CD14-positive monocyte (primary cell): ENCODE measurements around the gene CALR3. TPM values are rescaled to one million over a fixed set of nuclear protein-coding genes. Genes with fewer than 3 reads are reported as not detected.

Experiments used
- DNase-seq, 3 donors: peaks; one replicate each; pipeline ENCODE4 v3.0.0-alpha.2; 2011 to 2022
- H2AFZ ChIP-seq: 2 replicates; pipeline ENCODE4 v1.6.0; 2012; ENCODE audit warnings: mild to moderate bottlenecking, low read depth, low read length, inconsistent platforms; ENCODE audit not compliant: insufficient read depth, poor library complexity, severe bottlenecking
- H3K27ac ChIP-seq, 2 donors: 1 replicate in 1 of 2; 2 replicates in 1 of 2; pipeline ENCODE4 v1.5.1; 2012 to 2013; ENCODE audit warnings: low read length in 2 of 2, control low read depth in 1 of 2, inconsistent platforms in 1 of 2, low read depth in 1 of 2, mild to moderate bottlenecking in 1 of 2
- H3K27me3 ChIP-seq, 2 donors: one replicate each; pipeline versions ENCODE4 v1.6.0 to v1.6.1; 2011 to 2013; ENCODE audit warnings: low read length in 2 of 2; ENCODE audit not compliant: control insufficient read depth in 2 of 2, insufficient read depth in 2 of 2
- H3K36me3 ChIP-seq, 2 donors: replicated peaks in 1 of 2; 1 replicate in 1 of 2; 2 replicates in 1 of 2; pipeline versions ENCODE4 v1.5.1 to v1.6.1; 2012 to 2013; ENCODE audit warnings: low read length in 2 of 2, control low read depth in 1 of 2, inconsistent platforms in 1 of 2, mild to moderate bottlenecking in 1 of 2; ENCODE audit not compliant: insufficient read depth in 2 of 2, control insufficient read depth in 1 of 2
- H3K4me1 ChIP-seq, 2 donors: 1 replicate in 1 of 2; 2 replicates in 1 of 2; pipeline versions ENCODE4 v1.5.1 to v1.6.1; 2012 to 2013; ENCODE audit warnings: low read length in 2 of 2, control low read depth in 1 of 2, inconsistent platforms in 1 of 2, mild to moderate bottlenecking in 1 of 2, moderate library complexity in 1 of 2; ENCODE audit not compliant: insufficient read depth in 2 of 2, control insufficient read depth in 1 of 2
- H3K4me2 ChIP-seq: replicated peaks from 2 replicates; pipeline ENCODE3; 2012; ENCODE audit warnings: low read length, moderate library complexity, mild to moderate bottlenecking; ENCODE audit not compliant: poor library complexity, severe bottlenecking; ENCODE audit errors: extremely low read depth
- H3K4me3 ChIP-seq, 3 experiments: fragments of 200-600 bp in 1 of 3; sonication (generic) in 1 of 3; replicated peaks in 1 of 3; 1 replicate in 2 of 3; 2 replicates in 1 of 3; pipeline ENCODE4 v1.5.1; 2011 to 2013; ENCODE audit warnings: low read length in 3 of 3, mild to moderate bottlenecking in 3 of 3, control low read depth in 2 of 3, low read depth in 2 of 3, inconsistent platforms in 1 of 3, moderate library complexity in 1 of 3
- H3K79me2 ChIP-seq: 2 replicates; pipeline ENCODE4 v1.6.0; 2012; ENCODE audit warnings: mild to moderate bottlenecking, control low read depth, inconsistent platforms, low read length, moderate library complexity; ENCODE audit not compliant: insufficient read depth
- H3K9ac ChIP-seq: 2 replicates; pipeline ENCODE4 v1.6.0; 2017; ENCODE audit warnings: low read length, mild to moderate bottlenecking; ENCODE audit not compliant: insufficient read depth, poor library complexity, severe bottlenecking
- H3K9me3 ChIP-seq, 2 donors: replicated peaks in 1 of 2; 1 replicate in 1 of 2; 2 replicates in 1 of 2; pipeline versions ENCODE4 v1.5.1 to v1.6.1; 2012 to 2013; ENCODE audit warnings: low read length in 2 of 2, control low read depth in 1 of 2; ENCODE audit not compliant: control insufficient read depth in 1 of 2, insufficient read depth in 1 of 2
- H4K20me1 ChIP-seq: 2 replicates; pipeline ENCODE4 v1.6.0; 2012; ENCODE audit warnings: mild to moderate bottlenecking, low read length, control low read depth, moderate library complexity; ENCODE audit not compliant: insufficient read depth
- H3K27ac Mint-ChIP-seq, 7 donors: one replicate each; pipeline ENCODE4 v1.8.0; 2020; ENCODE audit warnings: mild to moderate bottlenecking in 7 of 7, mixed read lengths in 7 of 7, moderate library complexity in 6 of 7, inconsistent platforms in 2 of 7
- H3K27me3 Mint-ChIP-seq, 3 donors: one replicate each; pipeline ENCODE4 v1.8.0; 2021 to 2022; ENCODE audit warnings: low read depth in 3 of 3, mild to moderate bottlenecking in 3 of 3, mixed read lengths in 3 of 3, moderate library complexity in 3 of 3, inconsistent platforms in 1 of 3
- H3K36me3 Mint-ChIP-seq, 2 donors: one replicate each; pipeline ENCODE4 v1.8.0; 2020; ENCODE audit warnings: mixed read lengths in 2 of 2, inconsistent platforms in 1 of 2, mild to moderate bottlenecking in 1 of 2
- H3K4me1 Mint-ChIP-seq: one replicate; pipeline ENCODE4 v1.8.0; 2020; ENCODE audit warnings: mild to moderate bottlenecking, mixed read lengths
- H3K4me3 Mint-ChIP-seq, 2 donors: one replicate each; pipeline ENCODE4 v1.8.0; 2020; ENCODE audit warnings: mild to moderate bottlenecking in 2 of 2, mixed read lengths in 2 of 2, moderate library complexity in 1 of 2
- H3K9me3 Mint-ChIP-seq, 7 donors: one replicate each; pipeline ENCODE4 v1.8.0; 2020 to 2022; ENCODE audit warnings: mixed read lengths in 7 of 7, mild to moderate bottlenecking in 6 of 7, moderate library complexity in 6 of 7, inconsistent platforms in 2 of 7
- CTCF ChIP-seq: fragments of 200-600 bp; IDR thresholded peaks from one replicate; pipeline ENCODE4 v1.8.0; 2022; ENCODE audit warnings: antibody characterized with exemption, mild to moderate bottlenecking
- WGBS: methylation state at CpG from one replicate; pipeline ENCODE4 v1.1.5; 2013; ENCODE audit warnings: missing lambda C conversion rate; ENCODE audit not compliant: insufficient coverage; 5-methylcytosine and 5-hydroxymethylcytosine counted together
- intact Hi-C, 2 donors: fragments of 100-400 bp; cut with micrococcal nuclease; formaldehyde crosslinking; loops; one replicate each; pipeline versions ENCODE4 v1.15.0 to v1.15.1; 2023
- polyA plus RNA-seq, 3 donors: library from polyadenylated mRNA; depleted of rRNA in 1 of 3; unstranded in 2 of 3; stranded (reverse) in 1 of 3; fragments of 300-500 nt in 2 of 3; fragments of >200 nt in 1 of 3; fragmentation: Illumina TruSeq in 2 of 3; gene quantifications; 1 replicate in 2 of 3; 2 replicates in 1 of 3; pipeline ENCODE4 v1.2.3, GENCODE V29; 2012 to 2021

The CALR3 gene
- polyA plus RNA-seq, 3 donors = not detected

GRCh38 chr19:16454351-16454918 lies 41.5 kb downstream of the CALR3 start:
- no peak overlapping the region for H3K4me3 ChIP-seq
- H3K4me2 ChIP-seq = no peak overlapping the region
- TF ChIP-seq CTCF = no peak
- Mint-ChIP-seq H3K4me1 (peaks cover 52% of the 10 kb centered on the region), H3K9me3 (peaks cover 3 to 6% (median 5%) of the 10 kb centered on the region in 7 donors), H3K27me3 (peaks cover 0 to 2% (median 0%) of the 10 kb centered on the region in 3 donors), H3K36me3 (peaks cover 5 to 19% of the 10 kb centered on the region in 2 donors), H3K27ac (peak overlapping the region; percentile 61 to 90 (median 76)), H3K4me3 (no peak overlapping the region)
- no peak for DNase-seq
- H4K20me1 ChIP-seq = peaks cover 57% of the 10 kb centered on the region
- 84% methylated on average over 9 of the region's 10 CpGs for WGBS
- H3K27ac ChIP-seq = peak overlapping the region in 1 of 2 donors; percentile 53
- H3K4me1 ChIP-seq = peaks cover 26 to 31% of the 10 kb centered on the region in 2 donors
- no peak overlapping the region for H3K9ac ChIP-seq
- H3K36me3 ChIP-seq = no peaks in the 10 kb centered on the region
- H3K9me3 ChIP-seq = no peaks in the 10 kb centered on the region
- H3K79me2 ChIP-seq = peaks cover 96% of the 10 kb centered on the region
- H2AFZ ChIP-seq = no peak overlapping the region
- intact Hi-C loops = no loop called here
- H3K27me3 ChIP-seq = no peaks in the 10 kb centered on the region

GRCh38 chr19:16452325-16452724 lies 43.6 kb downstream of the CALR3 start:
- Histone ChIP-seq H3K79me2 (peaks cover 94% of the 10 kb centered on the region), H3K4me1 (peaks cover 33 to 40% of the 10 kb centered on the region in 2 donors), H3K9ac (no peak overlapping the region), H3K27me3 (no peaks in the 10 kb centered on the region), H3K9me3 (no peaks in the 10 kb centered on the region), H3K4me3 (no peak overlapping the region), H3K4me2 (no peak overlapping the region), H3K36me3 (no peaks in the 10 kb centered on the region), H2AFZ (no peak overlapping the region), H3K27ac (no peak overlapping the region), H4K20me1 (peaks cover 36% of the 10 kb centered on the region)
- peaks cover 54% of the 10 kb centered on the region for H3K4me1 Mint-ChIP-seq
- H3K9me3 Mint-ChIP-seq = peaks cover 3 to 7% (median 5%) of the 10 kb centered on the region in 7 donors
- no peak for DNase-seq
- peaks cover 2 to 16% of the 10 kb centered on the region in 2 donors for H3K36me3 Mint-ChIP-seq
- no peak overlapping the region for H3K4me3 Mint-ChIP-seq
- 90% methylated on average over 5 of the region's 8 CpGs for WGBS
- no peak for TF ChIP-seq CTCF
- peaks cover 0 to under 1% (median 0%) of the 10 kb centered on the region in 3 donors for H3K27me3 Mint-ChIP-seq
- H3K27ac Mint-ChIP-seq = peak overlapping the region in 1 of 7 donors; percentile 66
- intact Hi-C loops = no loop called here
